ENCODE data around the gene SPOCK1.

GRCh38 chr5:137510671-137511070, 11.5 kb upstream of the SPOCK1 start:
- TF ChIP-seq BHLHE40 (IDR thresholded peaks at IDR 0.05; ENCODE audit: borderline replicate concordance) (no peak), SUZ12 (IDR thresholded peaks at IDR 0.05) (no peak)

All from HEK293T (cell line).